SK-N-SH treated with all-trans-retinoic acid at 6 μM for 48 hours (cell line): ENCODE data around the gene NCAM1.

Experiments used
- CSRNP3 ChIP-seq: fragments of 250-450 bp; sonication (Bioruptor Pico); IDR thresholded peaks from 2 replicates; pipeline ENCODE4 v1.5.1; 2021; ENCODE audit warnings: mild to moderate bottlenecking, moderate library complexity
- RARB ChIP-seq: fragments of 250-450 bp; sonication (Bioruptor Pico); IDR thresholded peaks from 2 replicates; pipeline ENCODE4 v1.8.0; 2021; ENCODE audit warnings: mild to moderate bottlenecking, moderate library complexity

GRCh38 chr11:113251281-113251680 lies 290.1 kb downstream of the NCAM1 start:
- TF ChIP-seq CSRNP3 (no peak), RARB (CRISPR knock-in tag) (no peak)
